CD14-positive monocyte (primary cell): ENCODE results near the gene AMTN. TPM values are rescaled to one million over a fixed set of nuclear protein-coding genes. Genes with fewer than 3 reads are reported as not detected.
"Not testable (repeated sequence)": the region's sequence is repeated elsewhere in the genome, so short reads cannot be mapped to it uniquely, and the experiment has no call there.

Source experiments
- DNase-seq, 3 donors: peaks; one replicate each; pipeline ENCODE4 v3.0.0-alpha.2; 2011 to 2022
- H2AFZ ChIP-seq: 2 replicates; pipeline ENCODE4 v1.6.0; 2012; ENCODE audit warnings: mild to moderate bottlenecking, low read depth, low read length, inconsistent platforms; ENCODE audit not compliant: insufficient read depth, poor library complexity, severe bottlenecking
- H3K27ac ChIP-seq, 2 donors: 1 replicate in 1 of 2; 2 replicates in 1 of 2; pipeline ENCODE4 v1.5.1; 2012 to 2013; ENCODE audit warnings: low read length in 2 of 2, control low read depth in 1 of 2, inconsistent platforms in 1 of 2, low read depth in 1 of 2, mild to moderate bottlenecking in 1 of 2
- H3K27me3 ChIP-seq, 2 donors: one replicate each; pipeline versions ENCODE4 v1.6.0 to v1.6.1; 2011 to 2013; ENCODE audit warnings: low read length in 2 of 2; ENCODE audit not compliant: control insufficient read depth in 2 of 2, insufficient read depth in 2 of 2
- H3K36me3 ChIP-seq, 2 donors: replicated peaks in 1 of 2; 1 replicate in 1 of 2; 2 replicates in 1 of 2; pipeline versions ENCODE4 v1.5.1 to v1.6.1; 2012 to 2013; ENCODE audit warnings: low read length in 2 of 2, control low read depth in 1 of 2, inconsistent platforms in 1 of 2, mild to moderate bottlenecking in 1 of 2; ENCODE audit not compliant: insufficient read depth in 2 of 2, control insufficient read depth in 1 of 2
- H3K4me1 ChIP-seq, 2 donors: 1 replicate in 1 of 2; 2 replicates in 1 of 2; pipeline versions ENCODE4 v1.5.1 to v1.6.1; 2012 to 2013; ENCODE audit warnings: low read length in 2 of 2, control low read depth in 1 of 2, inconsistent platforms in 1 of 2, mild to moderate bottlenecking in 1 of 2, moderate library complexity in 1 of 2; ENCODE audit not compliant: insufficient read depth in 2 of 2, control insufficient read depth in 1 of 2
- H3K4me2 ChIP-seq: replicated peaks from 2 replicates; pipeline ENCODE3; 2012; ENCODE audit warnings: low read length, moderate library complexity, mild to moderate bottlenecking; ENCODE audit not compliant: poor library complexity, severe bottlenecking; ENCODE audit errors: extremely low read depth
- H3K4me3 ChIP-seq, 3 experiments: fragments of 200-600 bp in 1 of 3; sonication (generic) in 1 of 3; replicated peaks in 1 of 3; 1 replicate in 2 of 3; 2 replicates in 1 of 3; pipeline ENCODE4 v1.5.1; 2011 to 2013; ENCODE audit warnings: low read length in 3 of 3, mild to moderate bottlenecking in 3 of 3, control low read depth in 2 of 3, low read depth in 2 of 3, inconsistent platforms in 1 of 3, moderate library complexity in 1 of 3
- H3K79me2 ChIP-seq: 2 replicates; pipeline ENCODE4 v1.6.0; 2012; ENCODE audit warnings: mild to moderate bottlenecking, control low read depth, inconsistent platforms, low read length, moderate library complexity; ENCODE audit not compliant: insufficient read depth
- H3K9ac ChIP-seq: 2 replicates; pipeline ENCODE4 v1.6.0; 2017; ENCODE audit warnings: low read length, mild to moderate bottlenecking; ENCODE audit not compliant: insufficient read depth, poor library complexity, severe bottlenecking
- H3K9me3 ChIP-seq, 2 donors: replicated peaks in 1 of 2; 1 replicate in 1 of 2; 2 replicates in 1 of 2; pipeline versions ENCODE4 v1.5.1 to v1.6.1; 2012 to 2013; ENCODE audit warnings: low read length in 2 of 2, control low read depth in 1 of 2; ENCODE audit not compliant: control insufficient read depth in 1 of 2, insufficient read depth in 1 of 2
- H4K20me1 ChIP-seq: 2 replicates; pipeline ENCODE4 v1.6.0; 2012; ENCODE audit warnings: mild to moderate bottlenecking, low read length, control low read depth, moderate library complexity; ENCODE audit not compliant: insufficient read depth
- H3K27ac Mint-ChIP-seq, 7 donors: one replicate each; pipeline ENCODE4 v1.8.0; 2020; ENCODE audit warnings: mild to moderate bottlenecking in 7 of 7, mixed read lengths in 7 of 7, moderate library complexity in 6 of 7, inconsistent platforms in 2 of 7
- H3K27me3 Mint-ChIP-seq, 3 donors: one replicate each; pipeline ENCODE4 v1.8.0; 2021 to 2022; ENCODE audit warnings: low read depth in 3 of 3, mild to moderate bottlenecking in 3 of 3, mixed read lengths in 3 of 3, moderate library complexity in 3 of 3, inconsistent platforms in 1 of 3
- H3K36me3 Mint-ChIP-seq, 2 donors: one replicate each; pipeline ENCODE4 v1.8.0; 2020; ENCODE audit warnings: mixed read lengths in 2 of 2, inconsistent platforms in 1 of 2, mild to moderate bottlenecking in 1 of 2
- H3K4me1 Mint-ChIP-seq: one replicate; pipeline ENCODE4 v1.8.0; 2020; ENCODE audit warnings: mild to moderate bottlenecking, mixed read lengths
- H3K4me3 Mint-ChIP-seq, 2 donors: one replicate each; pipeline ENCODE4 v1.8.0; 2020; ENCODE audit warnings: mild to moderate bottlenecking in 2 of 2, mixed read lengths in 2 of 2, moderate library complexity in 1 of 2
- H3K9me3 Mint-ChIP-seq, 7 donors: one replicate each; pipeline ENCODE4 v1.8.0; 2020 to 2022; ENCODE audit warnings: mixed read lengths in 7 of 7, mild to moderate bottlenecking in 6 of 7, moderate library complexity in 6 of 7, inconsistent platforms in 2 of 7
- CTCF ChIP-seq: fragments of 200-600 bp; IDR thresholded peaks from one replicate; pipeline ENCODE4 v1.8.0; 2022; ENCODE audit warnings: antibody characterized with exemption, mild to moderate bottlenecking
- WGBS: methylation state at CpG from one replicate; pipeline ENCODE4 v1.1.5; 2013; ENCODE audit warnings: missing lambda C conversion rate; ENCODE audit not compliant: insufficient coverage; 5-methylcytosine and 5-hydroxymethylcytosine counted together
- intact Hi-C, 2 donors: fragments of 100-400 bp; cut with micrococcal nuclease; formaldehyde crosslinking; loops; one replicate each; pipeline versions ENCODE4 v1.15.0 to v1.15.1; 2023
- polyA plus RNA-seq, 3 donors: library from polyadenylated mRNA; depleted of rRNA in 1 of 3; unstranded in 2 of 3; stranded (reverse) in 1 of 3; fragments of 300-500 nt in 2 of 3; fragments of >200 nt in 1 of 3; fragmentation: Illumina TruSeq in 2 of 3; gene quantifications; 1 replicate in 2 of 3; 2 replicates in 1 of 3; pipeline ENCODE4 v1.2.3, GENCODE V29; 2012 to 2021

Gene AMTN
- polyA plus RNA-seq, 3 donors = not detected

- no peak overlapping the region for H3K27ac Mint-ChIP-seq
- Histone ChIP-seq H3K27ac (no peak overlapping the region), H3K79me2 (no peaks in the 10 kb centered on the region), H3K27me3 (no peaks in the 10 kb centered on the region), H3K9ac (no peak overlapping the region), H3K36me3 (no peaks in the 10 kb centered on the region), H2AFZ (no peak overlapping the region), H3K4me1 (no peaks in the 10 kb centered on the region), H4K20me1 (no peaks in the 10 kb centered on the region), H3K9me3 (no peaks in the 10 kb centered on the region), H3K4me2 (no peak overlapping the region), H3K4me3 (no peak overlapping the region)
- no peak for TF ChIP-seq CTCF
- WGBS = 93% methylated on average over 3 of the region's 3 CpGs
- H3K4me1 Mint-ChIP-seq = no peaks in the 10 kb centered on the region
- no peaks in the 10 kb centered on the region for H3K27me3 Mint-ChIP-seq
- no peaks in the 10 kb centered on the region for H3K36me3 Mint-ChIP-seq
- intact Hi-C loops = no loop called here
- no peak overlapping the region for H3K4me3 Mint-ChIP-seq
- H3K9me3 Mint-ChIP-seq = peaks cover 0 to 3% (median 0%) of the 10 kb centered on the region in 7 donors
- DNase-seq = no peak
Observed at GRCh38 chr4:70533791-70534190, 15.4 kb downstream of the AMTN start.

- H3K36me3 Mint-ChIP-seq, H3K9me3 ChIP-seq, H3K4me1 Mint-ChIP-seq, H3K36me3 ChIP-seq, H3K4me1 ChIP-seq, H3K4me2 ChIP-seq, H4K20me1 ChIP-seq, DNase-seq, H3K27ac ChIP-seq, H3K27me3 ChIP-seq, H3K9me3 Mint-ChIP-seq, H3K27me3 Mint-ChIP-seq, intact Hi-C loops, H3K4me3 ChIP-seq, H2AFZ ChIP-seq, H3K4me3 Mint-ChIP-seq, H3K9ac ChIP-seq, H3K79me2 ChIP-seq, H3K27ac Mint-ChIP-seq: not testable (repeated sequence)
- 88% methylated on average over 1 of the region's 3 CpGs for WGBS
Observed at GRCh38 chr4:70534886-70535285, 16.5 kb downstream of the AMTN start.
